Panc1 (cell line): ENCODE results near the gene SMG6. TPM values are rescaled to one million over a fixed set of nuclear protein-coding genes. Genes with fewer than 3 reads are reported as not detected.

Source experiments
- ATAC-seq: fragments of 200-7000 bp; cut with Tn5 transposase; 2 replicates; pipeline ENCODE4 v1.9.1; 2020; ENCODE audit warnings: mild to moderate bottlenecking, moderate library complexity
- BruUV-seq: library from RNA; stranded (reverse); fragments of 400-500 nt; replicated peaks from 2 replicates; lab custom pipeline; 2021; lab: Mats Ljungman, UMichigan
- CTCF ChIA-PET: fragments of 300-600 bp; sonication (Branson Sonifier 250); formaldehyde crosslinking; loops from one replicate; lab custom pipeline; 2022; ENCODE audit warnings: antibody characterized with exemption; lab: Charles Lee
- POLR2A ChIA-PET: fragments of 300-600 bp; sonication (Branson Sonifier 250); formaldehyde crosslinking; loops from one replicate; lab custom pipeline; 2022; ENCODE audit warnings: antibody characterized with exemption; lab: Charles Lee
- DNase-seq: peaks from one replicate; pipeline ENCODE4 v3.0.0-alpha.2; 2010; ENCODE audit warnings: low read depth, low spot score
- H3K27ac ChIP-seq: 2 replicates; pipeline ENCODE4 v1.5.1; 2011; ENCODE audit warnings: mild to moderate bottlenecking, low read length, inconsistent platforms
- H3K27me3 ChIP-seq: fragments of 200-500 bp; sonication (Bioruptor generic); 2 replicates; pipeline ENCODE4 v1.6.0; 2014; ENCODE audit warnings: low read length, inconsistent platforms; ENCODE audit not compliant: control insufficient read depth, insufficient read depth
- H3K36me3 ChIP-seq: fragments of 200-500 bp; sonication (Bioruptor generic); 2 replicates; pipeline ENCODE4 v1.5.1; 2014; ENCODE audit warnings: inconsistent platforms, mild to moderate bottlenecking, low read length, moderate library complexity; ENCODE audit not compliant: control insufficient read depth, insufficient read depth
- H3K4me1 ChIP-seq: 2 replicates; pipeline ENCODE4 v1.5.1; 2011; ENCODE audit warnings: inconsistent platforms, mild to moderate bottlenecking, low read length, moderate library complexity; ENCODE audit not compliant: control insufficient read depth, insufficient read depth
- H3K4me3 ChIP-seq, 2 experiments: 2 replicates each; pipeline ENCODE4 v1.5.1; 2011 to 2012; ENCODE audit warnings: low read depth in 2 of 2, low read length in 2 of 2, mild to moderate bottlenecking in 2 of 2, inconsistent platforms in 1 of 2, moderate library complexity in 1 of 2
- H3K9me3 ChIP-seq: fragments of 200-500 bp; sonication (Bioruptor generic); 2 replicates; pipeline ENCODE4 v1.5.1; 2014; ENCODE audit warnings: low read depth, mild to moderate bottlenecking, inconsistent platforms, low read length, moderate library complexity; ENCODE audit not compliant: control insufficient read depth, insufficient read depth
- CTCF ChIP-seq: fragments of 450-650 bp; IDR thresholded peaks from 2 replicates; pipeline ENCODE4 v1.5.1; 2017; ENCODE audit warnings: mild to moderate bottlenecking
- POLR2AphosphoS5 ChIP-seq: IDR thresholded peaks from 2 replicates; pipeline ENCODE4 v1.6.1; 2012; ENCODE audit warnings: mild to moderate bottlenecking, low read depth, low read length, moderate library complexity
- SIN3A ChIP-seq: IDR thresholded peaks from 2 replicates; pipeline ENCODE4 v1.6.1; 2012; ENCODE audit warnings: low read depth, mild to moderate bottlenecking, low read length, moderate library complexity, borderline replicate concordance; ENCODE audit not compliant: insufficient read depth
- TCF7L2 ChIP-seq: IDR thresholded peaks from 2 replicates; pipeline ENCODE4 v1.6.1; 2011; ENCODE audit warnings: mild to moderate bottlenecking, low read depth, low read length, inconsistent platforms
- in situ Hi-C: cut with HindIII; loops from 2 replicates; pipeline ENCODE4 v1.10.0; 2016; ENCODE audit warnings: low sequenced_read_pairs, low pct_unique_long_range_greater_than_20kb
- intact Hi-C: fragments of 100-400 bp; cut with micrococcal nuclease; formaldehyde crosslinking; loops from one replicate; pipeline ENCODE4 v1.10.0; 2022; ENCODE audit not compliant: unreplicated experiment
- total RNA-seq: library from RNA; stranded (reverse); gene quantifications from one replicate; pipeline ENCODE4 v1.2.1, GENCODE V29; 2021; ENCODE audit not compliant: unreplicated experiment
- TF ChIP-seq, protein P1 (sequence below), 2 experiments: IDR thresholded peaks; 2 replicates each; pipeline ENCODE4 v1.6.1; 2011 to 2012; ENCODE audit warnings: low read depth in 2 of 2, control low read depth in 1 of 2, low read length in 1 of 2, mild to moderate bottlenecking in 1 of 2, moderate library complexity in 1 of 2; ENCODE audit not compliant: insufficient read depth in 1 of 2

The SMG6 gene
- total RNA-seq, 1 experiment from 2014 or later: 17.8 TPM

- TF ChIP-seq SIN3A: no peak
- TF ChIP-seq, protein P1, sequence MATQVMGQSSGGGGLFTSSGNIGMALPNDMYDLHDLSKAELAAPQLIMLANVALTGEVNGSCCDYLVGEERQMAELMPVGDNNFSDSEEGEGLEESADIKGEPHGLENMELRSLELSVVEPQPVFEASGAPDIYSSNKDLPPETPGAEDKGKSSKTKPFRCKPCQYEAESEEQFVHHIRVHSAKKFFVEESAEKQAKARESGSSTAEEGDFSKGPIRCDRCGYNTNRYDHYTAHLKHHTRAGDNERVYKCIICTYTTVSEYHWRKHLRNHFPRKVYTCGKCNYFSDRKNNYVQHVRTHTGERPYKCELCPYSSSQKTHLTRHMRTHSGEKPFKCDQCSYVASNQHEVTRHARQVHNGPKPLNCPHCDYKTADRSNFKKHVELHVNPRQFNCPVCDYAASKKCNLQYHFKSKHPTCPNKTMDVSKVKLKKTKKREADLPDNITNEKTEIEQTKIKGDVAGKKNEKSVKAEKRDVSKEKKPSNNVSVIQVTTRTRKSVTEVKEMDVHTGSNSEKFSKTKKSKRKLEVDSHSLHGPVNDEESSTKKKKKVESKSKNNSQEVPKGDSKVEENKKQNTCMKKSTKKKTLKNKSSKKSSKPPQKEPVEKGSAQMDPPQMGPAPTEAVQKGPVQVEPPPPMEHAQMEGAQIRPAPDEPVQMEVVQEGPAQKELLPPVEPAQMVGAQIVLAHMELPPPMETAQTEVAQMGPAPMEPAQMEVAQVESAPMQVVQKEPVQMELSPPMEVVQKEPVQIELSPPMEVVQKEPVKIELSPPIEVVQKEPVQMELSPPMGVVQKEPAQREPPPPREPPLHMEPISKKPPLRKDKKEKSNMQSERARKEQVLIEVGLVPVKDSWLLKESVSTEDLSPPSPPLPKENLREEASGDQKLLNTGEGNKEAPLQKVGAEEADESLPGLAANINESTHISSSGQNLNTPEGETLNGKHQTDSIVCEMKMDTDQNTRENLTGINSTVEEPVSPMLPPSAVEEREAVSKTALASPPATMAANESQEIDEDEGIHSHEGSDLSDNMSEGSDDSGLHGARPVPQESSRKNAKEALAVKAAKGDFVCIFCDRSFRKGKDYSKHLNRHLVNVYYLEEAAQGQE (IDR thresholded peaks at IDR 0.05; ENCODE audit: insufficient read depth in 1 of 2, low read depth in 2 of 2, low read length in 1 of 2): no peak
- TF ChIP-seq CTCF: no peak
- TF ChIP-seq TCF7L2: no peak
- TF ChIP-seq POLR2AphosphoS5: no peak
- intact Hi-C loops (no loop called here), in situ Hi-C loops (no loop called here)
- Histone ChIP-seq H3K36me3 (no peaks in the 10 kb centered on the region), H3K4me1 (no peaks in the 10 kb centered on the region), H3K4me3 (no peak overlapping the region), H3K9me3 (no peaks in the 10 kb centered on the region), H3K27ac (no peak overlapping the region), H3K27me3 (no peaks in the 10 kb centered on the region)
- POLR2A ChIA-PET: no interaction called here
- DNase-seq: no peak
- BruUV-seq: no TSS peak
- no peak for ATAC-seq
- CTCF ChIA-PET: interaction anchor here (0.6 kb wide), 1 partner anchor 9 kb away, joined by 3 read pairs; no protein-coding TSS in a partner anchor
Observed at GRCh38 chr17:2083613-2084035, 220.0 kb downstream of the SMG6 start.

GRCh38 chr17:2082003-2082781 is 221.4 kb downstream of the SMG6 start:
- ATAC-seq: no peak
- no TSS peak for BruUV-seq
- intact Hi-C loops: no loop called here

More at GRCh38 chr17:2082003-2082781, 221.4 kb downstream of the SMG6 start:
- TF ChIP-seq SIN3A (no peak), POLR2AphosphoS5 (no peak), CTCF (no peak), TCF7L2 (no peak)
- TF ChIP-seq, protein P1 (IDR thresholded peaks at IDR 0.05; ENCODE audit: insufficient read depth in 1 of 2, low read depth in 2 of 2, low read length in 1 of 2): no peak
- in situ Hi-C loops: no loop called here
- Histone ChIP-seq H3K4me3 (no peak overlapping the region), H3K27me3 (no peaks in the 10 kb centered on the region), H3K9me3 (no peaks in the 10 kb centered on the region), H3K4me1 (no peaks in the 10 kb centered on the region), H3K36me3 (no peaks in the 10 kb centered on the region), H3K27ac (no peak overlapping the region)
- ChIA-PET CTCF (no interaction called here), POLR2A (no interaction called here)
- no peak for DNase-seq
